ENCODE results near the gene PGLYRP1.

PGLYRP1 gene, protein sequence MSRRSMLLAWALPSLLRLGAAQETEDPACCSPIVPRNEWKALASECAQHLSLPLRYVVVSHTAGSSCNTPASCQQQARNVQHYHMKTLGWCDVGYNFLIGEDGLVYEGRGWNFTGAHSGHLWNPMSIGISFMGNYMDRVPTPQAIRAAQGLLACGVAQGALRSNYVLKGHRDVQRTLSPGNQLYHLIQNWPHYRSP

DNA sequence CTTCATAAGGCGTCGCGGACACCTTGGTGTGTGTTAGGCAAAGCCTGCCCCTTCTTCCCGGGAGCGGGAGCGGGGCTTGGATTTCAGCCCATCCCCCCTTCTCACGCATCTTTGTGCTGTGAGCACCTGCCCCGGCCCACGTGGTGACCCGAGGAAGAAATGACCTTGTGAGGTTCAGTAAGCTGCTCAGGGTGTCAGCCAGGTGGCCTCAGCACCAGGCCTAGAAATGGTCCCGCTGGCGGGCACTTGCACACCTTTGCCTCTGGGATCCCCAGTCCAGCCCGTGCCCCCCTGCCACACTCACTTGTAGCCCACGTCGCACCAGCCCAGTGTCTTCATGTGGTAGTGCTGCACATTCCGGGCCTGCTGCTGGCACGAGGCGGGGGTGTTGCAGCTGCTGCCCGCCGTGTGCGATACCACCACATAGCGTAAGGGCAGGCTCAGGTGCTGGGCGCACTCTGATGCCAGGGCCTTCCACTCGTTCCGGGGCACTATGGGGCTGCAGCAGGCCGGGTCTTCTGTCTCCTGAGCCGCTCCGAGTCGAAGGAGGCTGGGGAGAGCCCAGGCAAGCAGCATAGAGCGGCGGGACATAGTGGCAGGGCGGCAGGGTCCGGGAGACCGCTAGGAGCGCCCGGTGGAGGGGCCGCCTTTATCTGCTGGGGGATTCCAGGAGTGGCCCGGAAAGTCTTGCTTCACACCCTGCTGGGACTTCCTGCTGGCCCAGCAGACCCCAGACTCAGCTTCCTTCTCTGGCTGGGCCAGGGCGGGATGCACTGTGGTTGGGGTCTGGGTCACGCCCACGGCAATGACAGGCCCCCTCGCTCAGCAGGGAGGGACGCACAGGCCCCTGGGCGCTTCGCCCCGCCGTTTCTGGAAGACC, at the start of gene PGLYRP1:
PGLYRP1 (minus strand) TSS at position 623 of the 880 bp plus-strand sequence; CDS start at position 591, 32 bp downstream.
- DNase-seq (ENCODE audit: low read depth, low spot score), result no peak

DNA sequence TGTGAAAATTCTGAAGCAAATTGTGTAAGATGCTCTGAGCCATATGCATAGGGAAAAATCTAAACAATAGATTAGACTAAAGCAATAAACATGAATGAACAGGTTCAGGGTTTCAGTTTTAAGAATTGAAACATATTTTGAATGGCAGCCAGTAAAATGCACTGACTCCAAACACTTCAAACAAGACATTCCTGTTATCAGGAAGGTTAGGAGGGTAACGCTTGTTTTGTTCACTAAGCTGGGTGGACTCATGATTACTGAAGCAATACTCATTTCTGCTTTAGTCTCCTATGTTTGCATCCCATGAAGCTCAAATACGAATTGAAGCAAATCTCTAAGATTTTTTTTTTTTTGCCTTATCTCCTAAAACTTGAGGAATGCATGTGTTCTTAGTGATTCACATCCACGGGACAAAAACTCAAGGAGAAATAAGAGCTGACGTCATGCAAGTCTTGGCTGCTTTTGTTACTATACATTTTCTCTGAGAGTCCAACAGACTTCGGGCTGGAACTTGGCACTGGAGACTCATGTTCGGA, 47.0 kb upstream of the PGLYRP1 start:
- DNase-seq (ENCODE audit: low read depth, low spot score), result no peak

DNA sequence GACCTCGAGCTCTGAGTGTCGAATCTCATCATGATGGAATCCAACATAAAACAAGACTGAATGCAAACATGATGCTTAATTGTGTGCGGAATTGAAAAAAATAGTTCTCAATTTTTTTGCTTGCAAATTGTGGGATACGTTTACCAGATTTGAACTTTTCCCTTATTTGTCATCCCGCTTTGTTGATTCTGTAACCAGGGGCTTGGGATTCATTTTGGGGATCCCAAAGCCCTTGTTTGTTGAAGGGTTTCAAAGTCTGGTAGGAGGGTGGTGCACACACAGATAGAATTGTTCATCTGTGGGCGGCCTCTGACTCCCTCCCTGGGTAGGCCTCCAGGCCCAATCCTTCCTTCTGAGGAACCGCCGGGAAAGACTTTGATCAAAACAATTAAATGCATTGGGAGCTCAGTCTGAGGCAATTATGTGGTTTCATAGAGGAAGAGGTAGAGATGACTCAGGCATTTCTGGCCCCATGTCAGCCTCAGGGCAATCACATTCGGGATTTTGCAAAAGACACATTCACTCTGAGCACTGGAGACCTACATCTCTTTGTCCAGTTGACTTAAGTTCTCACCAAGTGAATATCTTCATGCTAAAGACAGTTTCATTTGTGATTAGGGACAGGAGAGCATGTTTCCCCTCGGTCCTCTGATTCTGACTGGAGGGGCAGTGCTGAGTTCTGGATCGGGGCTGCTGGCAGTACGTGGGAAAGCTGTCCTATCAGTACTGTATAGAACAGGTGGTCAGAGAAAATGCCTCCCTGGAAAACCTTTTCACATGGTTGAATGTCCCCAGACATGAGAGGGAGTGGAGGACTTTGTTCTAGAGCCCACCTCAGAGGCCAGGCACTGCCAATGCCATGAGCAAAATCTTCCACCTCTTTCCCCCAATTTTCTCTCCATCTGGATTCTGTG, 45.7 kb upstream of the PGLYRP1 start:
- no peak for DNase-seq (ENCODE audit: low read depth, low spot score)

DNA sequence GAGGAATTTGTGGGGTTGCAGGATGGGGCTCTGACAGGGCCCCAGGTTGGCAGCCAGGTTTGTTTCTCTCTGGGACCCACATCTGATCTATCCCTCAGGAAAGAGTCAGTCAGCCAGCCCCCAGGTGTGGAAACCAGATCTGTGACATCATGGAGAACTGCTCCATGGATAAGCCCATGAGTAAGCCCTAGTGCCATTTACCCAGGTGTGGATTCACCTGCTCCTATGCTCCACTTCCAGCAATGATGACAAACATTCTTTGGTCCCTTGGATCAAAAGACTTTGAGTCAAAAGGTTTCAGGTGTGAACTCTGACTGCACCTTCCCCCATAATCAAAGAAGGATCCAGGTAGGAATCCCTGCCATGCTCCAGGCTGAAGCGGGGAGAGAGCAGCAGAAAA, 44.8 kb upstream of the PGLYRP1 start:
- DNase-seq (ENCODE audit: low read depth, low spot score), result no peak

DNA sequence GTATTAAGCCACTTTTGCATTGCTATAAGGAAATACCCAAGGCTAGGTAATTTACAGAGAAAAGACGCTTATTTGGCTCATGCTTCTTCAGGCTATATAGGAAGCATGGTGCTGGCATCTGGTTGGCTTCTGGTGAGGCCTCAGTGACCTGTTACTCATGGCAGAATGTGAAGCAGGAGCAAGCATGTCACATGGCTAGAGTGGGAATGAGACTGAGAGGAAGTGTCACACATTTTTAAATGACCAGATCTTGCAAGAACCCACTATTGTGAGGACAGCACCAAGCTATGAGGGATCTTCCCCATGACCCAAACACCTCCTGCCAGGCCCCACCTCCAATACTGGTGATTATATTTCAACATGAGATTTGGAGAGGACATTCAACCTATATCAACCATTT, 43.6 kb upstream of the PGLYRP1 start:
- DNase-seq (ENCODE audit: low read depth, low spot score), result no peak

DNA sequence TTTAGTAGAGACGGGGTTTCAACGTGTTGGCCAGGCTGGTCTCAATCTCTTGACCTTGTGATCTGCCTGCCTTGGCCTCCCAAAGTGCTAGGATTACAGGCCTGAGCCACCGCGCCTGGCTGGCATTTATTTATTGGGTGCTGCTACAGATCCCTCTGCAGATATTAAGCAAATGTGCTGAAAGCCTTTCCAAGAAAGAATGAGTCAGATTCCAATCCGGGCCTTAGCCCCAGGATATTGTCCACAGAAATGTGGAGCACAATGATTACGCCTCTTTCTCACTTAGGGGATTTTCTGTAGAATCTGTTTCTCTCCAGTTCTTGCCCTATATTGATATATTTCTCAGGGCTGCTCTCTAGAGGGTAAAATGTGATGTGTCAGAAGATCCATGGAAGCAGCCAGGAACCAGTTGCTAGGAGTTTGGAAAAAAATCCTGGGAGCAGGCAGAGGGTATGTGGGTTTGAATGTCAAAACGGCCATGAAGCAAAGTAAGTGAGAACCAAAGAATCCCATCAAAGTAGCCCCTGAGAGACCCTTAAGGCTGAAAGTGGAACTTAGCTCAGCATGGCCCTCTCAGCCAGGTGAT, 42.7 kb upstream of the PGLYRP1 start:
- no peak for DNase-seq (ENCODE audit: low read depth, low spot score)

DNA sequence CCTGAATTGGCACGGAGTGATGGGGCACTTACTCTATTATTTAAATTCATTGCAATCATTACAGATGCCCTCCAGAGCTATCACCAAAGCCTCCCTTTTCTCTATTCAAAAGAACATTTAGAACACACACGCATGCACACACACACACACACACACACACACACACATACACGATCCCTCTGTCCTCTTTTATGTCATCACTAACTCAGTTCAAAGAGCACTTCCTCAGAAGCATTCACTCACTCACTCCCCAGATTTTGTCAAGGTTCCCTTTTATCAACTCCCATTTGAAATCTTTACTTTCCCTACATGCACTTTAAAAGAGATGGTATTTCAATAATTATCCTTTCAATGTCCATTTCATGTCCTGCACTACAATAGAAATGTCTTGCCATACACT, 40.3 kb upstream of the PGLYRP1 start:
- no peak for DNase-seq (ENCODE audit: low read depth, low spot score)

DNA sequence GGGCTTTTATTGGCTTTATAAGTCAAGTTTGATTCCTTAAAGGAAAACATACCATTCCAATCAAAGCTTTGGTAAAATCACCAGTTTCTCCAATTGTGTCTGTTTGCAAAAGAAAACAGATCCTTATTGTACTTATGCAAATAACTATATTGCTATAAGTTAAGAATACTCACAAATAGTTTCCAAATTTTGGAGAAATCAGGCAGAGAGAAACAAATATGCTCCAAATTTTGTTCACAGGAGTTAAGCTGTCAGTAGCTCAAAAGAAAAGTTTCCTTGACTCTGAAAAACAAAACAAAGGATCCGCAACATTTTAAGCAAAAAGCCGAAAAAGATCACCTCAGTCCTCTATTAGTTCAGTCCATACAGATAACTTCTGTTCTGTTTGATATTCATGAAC, 37.2 kb upstream of the PGLYRP1 start:
- DNase-seq (ENCODE audit: low read depth, low spot score), result no peak

DNA sequence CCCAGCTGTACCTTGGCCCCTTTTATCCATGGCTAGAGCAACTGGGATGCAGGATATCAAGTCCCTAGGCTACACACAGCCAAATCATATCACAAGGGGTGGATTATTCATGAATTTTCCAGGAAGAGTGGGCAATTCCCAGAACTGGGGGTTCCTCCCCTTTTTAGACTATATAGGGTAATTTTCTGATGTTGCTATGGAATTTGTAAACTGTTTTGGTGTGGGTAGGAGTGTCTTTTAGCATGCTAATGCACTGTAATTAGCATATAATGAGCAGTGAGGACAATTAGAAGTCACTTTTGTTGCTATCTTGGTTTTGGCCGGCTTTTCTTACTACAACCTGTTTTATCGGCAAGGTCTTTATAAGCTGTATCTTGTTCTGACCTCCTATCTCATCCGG, 35.9 kb upstream of the PGLYRP1 start:
- no peak for DNase-seq (ENCODE audit: low read depth, low spot score)

DNA sequence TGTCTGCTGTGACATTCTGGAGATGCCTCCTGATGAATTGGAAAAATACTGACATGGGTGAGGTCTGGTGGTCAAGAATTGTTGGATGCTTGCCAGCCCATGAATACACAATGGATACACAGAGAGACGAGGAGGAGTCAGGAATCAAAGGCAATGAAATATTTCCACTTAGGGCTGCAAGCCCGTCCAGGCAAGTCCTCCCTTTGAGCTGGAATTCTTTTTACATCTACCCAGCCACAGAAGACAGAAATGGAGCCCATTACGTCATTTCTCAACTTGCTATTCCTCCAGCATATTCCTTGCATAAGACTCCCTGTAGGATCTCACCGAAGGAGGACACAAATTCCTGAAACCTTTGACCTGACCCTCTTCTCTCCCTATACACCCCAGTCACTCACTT, 33.7 kb upstream of the PGLYRP1 start:
- no peak for DNase-seq (ENCODE audit: low read depth, low spot score)

DNA sequence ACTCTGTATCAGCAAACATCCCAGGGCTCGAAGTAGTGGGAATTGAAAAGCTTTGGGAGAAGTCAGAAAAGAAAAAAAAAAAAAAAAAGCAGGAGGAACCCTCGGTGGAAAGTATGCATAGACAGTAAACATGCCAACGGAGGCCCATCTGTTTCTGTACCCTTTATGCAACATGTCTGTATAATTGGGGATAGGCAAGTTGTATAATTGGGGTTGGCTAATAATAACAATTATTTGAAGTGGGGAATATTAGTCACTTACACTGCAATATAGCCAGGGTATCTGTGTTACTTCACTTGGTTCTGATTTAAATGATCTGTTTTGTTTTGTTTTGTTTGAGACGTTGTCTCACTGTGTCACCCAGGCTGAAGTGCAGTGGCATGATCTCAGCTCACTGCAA, 30.0 kb upstream of the PGLYRP1 start:
- no peak for DNase-seq (ENCODE audit: low read depth, low spot score)

DNA sequence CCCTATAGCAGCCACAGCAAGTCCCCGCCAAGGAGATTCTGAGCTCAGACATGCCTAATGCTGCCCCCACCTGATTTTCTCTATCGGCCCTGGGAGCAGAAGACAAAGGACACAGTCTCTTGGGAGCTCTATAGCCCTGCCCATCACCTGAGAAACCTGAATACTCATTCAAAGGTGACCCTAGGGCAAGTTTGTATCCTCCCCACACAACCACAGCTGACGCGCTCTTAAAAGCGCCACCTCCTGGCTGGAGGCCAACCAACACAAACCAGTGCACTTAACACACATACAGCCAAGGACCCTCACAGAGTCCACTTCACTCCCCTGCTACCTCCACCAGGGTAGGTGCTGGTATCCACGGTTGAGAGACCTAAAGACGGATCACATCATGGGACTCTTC, 26.7 kb upstream of the PGLYRP1 start:
- no peak for DNase-seq (ENCODE audit: low read depth, low spot score)

DNA sequence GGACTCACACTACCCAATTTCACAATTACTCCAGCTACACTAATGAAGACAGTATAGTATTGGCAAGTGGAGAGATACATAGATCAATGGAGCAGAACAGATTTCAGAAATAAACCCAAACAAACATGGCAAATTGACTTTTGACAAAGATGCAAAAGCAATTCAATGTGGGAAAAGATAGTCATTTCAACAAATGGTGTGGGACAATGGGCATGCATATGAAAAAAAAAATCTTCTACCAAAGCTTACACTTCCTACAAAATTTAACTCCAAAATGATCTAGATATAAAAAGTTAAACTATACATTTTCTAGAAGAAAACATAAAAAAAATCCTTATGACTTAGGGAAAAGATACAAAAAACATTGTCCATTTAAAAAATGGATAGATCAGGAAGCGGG, 20.7 kb upstream of the PGLYRP1 start:
- no peak for DNase-seq (ENCODE audit: low read depth, low spot score)

DNA sequence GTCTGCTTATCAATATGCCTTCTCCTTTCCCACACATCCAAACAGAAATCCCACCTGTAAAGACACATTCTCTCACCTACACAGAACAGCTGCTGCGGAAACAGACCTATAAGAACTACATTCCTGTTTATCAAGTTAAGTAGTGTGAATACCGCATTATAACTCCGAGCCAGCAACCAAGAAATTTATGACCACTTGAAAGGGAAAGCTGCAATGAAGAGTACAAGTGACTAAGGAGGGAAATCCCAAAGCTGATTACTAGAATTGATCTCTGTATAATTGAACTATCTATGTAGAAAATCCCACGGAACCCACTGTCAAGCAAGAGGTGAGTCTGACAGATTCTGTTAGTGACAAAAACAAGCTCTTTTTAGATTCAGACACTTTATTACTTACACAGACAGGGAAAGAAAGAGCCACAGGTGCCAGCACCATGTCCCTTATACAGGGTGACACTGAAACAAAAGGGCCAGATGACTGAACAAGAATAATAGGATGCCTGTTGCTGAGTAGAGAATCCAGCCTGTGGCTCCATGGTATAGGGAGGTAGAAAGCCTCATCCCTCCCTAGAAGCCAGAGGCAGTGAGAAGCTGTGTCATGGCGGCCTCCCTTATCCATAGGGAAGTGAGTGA, 19.5 kb upstream of the PGLYRP1 start:
- DNase-seq (ENCODE audit: low read depth, low spot score), result no peak

DNA sequence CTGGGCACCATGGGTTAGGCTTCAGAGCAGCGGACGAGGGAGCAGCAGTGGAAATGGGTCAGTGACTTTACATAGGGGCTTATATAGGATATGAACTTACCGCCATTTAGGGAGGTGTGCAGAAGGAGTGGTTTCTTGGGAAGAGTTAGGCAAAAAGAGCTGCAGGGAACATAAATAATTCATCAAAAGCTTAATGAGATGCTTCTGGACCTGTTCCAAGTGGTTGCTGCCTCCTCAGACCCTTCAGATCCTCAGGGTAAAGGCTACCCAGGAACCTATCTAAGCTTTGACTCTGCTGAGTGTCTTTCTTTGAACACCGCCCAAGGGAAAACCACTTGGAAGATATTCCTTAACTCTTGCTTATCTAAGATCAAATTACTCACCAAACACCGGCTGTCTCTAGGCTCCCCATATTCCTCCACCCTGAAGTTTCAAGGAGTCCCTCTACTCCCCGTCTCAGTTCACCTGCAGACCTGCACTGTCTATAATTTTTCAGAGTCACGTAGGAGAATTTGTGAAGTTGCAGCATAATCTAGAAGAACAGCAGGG, 18.2 kb upstream of the PGLYRP1 start, which contains the start of gene IGFL4:
IGFL4 (minus strand) TSS at position 51 of the 549 bp plus-strand sequence; CDS start at position 11, 40 bp downstream.
- DNase-seq (ENCODE audit: low read depth, low spot score), result no peak

DNA sequence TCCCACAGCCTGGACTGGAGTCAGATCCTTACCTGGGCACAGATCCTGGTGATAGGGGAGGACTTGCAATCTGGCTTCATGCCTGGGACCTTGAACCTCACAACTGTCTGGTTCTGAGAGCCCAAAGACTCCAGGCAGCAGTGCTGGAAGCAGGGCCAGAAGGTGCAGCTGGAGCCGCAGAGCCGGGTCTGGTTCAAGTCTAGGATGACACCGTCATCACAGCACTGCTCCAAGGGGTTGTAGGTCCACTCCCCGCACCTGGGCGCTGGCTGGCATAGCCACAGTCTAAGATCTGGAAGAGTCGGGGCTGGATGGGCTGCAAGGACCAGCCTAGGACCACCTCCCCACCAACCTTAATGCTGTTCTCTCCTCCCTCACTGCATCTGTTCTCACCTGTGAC, 17.3 kb upstream of the PGLYRP1 start:
- DNase-seq (ENCODE audit: low read depth, low spot score), result no peak

DNA sequence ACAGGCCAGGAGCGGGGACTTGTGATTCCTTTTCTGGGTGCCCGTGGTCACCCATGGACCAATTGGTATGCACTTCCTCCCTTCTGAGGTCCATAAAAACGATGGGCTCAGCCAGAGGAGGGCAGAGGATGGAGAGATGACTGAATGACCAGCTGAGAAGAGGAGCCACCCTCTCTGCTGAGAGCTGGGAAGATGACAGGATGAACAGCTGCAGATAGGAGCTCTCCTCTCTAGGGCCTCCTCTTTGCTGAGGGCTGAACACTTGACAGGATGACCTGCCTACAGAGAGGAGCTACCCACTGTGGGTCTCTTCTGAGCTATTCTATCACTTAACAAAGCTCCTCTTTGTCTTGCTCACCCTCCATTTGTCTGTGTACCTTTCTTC, 13.9 kb upstream of the PGLYRP1 start:
- no peak for DNase-seq (ENCODE audit: low read depth, low spot score)

DNA sequence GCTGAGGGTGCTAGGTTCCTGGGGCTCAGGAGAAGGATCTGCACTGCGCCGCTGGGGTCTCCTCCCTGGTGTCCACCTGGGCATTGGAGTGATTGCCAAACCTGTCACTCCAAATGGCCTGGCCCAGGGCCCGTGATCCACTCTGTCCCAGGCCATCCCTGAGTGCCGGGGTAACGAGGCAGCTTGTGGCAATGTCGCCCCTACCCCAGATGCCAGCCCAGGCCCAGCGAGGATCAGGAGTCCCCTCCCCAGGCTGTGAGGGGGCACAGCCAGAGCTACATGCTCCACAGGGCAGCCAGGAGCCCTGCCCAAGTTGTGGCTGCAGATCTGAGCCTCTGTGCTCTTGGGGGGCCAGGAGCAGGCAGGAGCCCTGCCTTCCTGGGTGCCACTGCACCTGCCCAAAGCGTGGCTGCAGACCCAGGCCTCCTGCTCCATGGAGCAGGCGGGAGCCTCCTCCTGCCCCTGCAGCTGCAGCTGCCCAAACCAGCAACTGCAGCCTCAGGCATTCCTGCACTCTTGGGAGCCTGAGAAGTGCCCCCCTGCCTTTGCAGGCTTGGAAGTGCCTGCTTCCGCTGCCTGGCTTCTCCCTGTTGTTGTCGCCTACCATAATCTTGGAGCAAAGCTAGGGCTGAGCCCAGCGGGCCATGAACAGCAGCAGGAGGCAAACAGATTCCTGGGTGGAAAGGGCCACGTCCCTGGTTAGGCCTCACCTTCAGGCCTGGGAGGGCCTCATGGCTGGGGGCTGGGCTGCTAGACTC, 13.3 kb upstream of the PGLYRP1 start:
- no peak for DNase-seq (ENCODE audit: low read depth, low spot score)

DNA sequence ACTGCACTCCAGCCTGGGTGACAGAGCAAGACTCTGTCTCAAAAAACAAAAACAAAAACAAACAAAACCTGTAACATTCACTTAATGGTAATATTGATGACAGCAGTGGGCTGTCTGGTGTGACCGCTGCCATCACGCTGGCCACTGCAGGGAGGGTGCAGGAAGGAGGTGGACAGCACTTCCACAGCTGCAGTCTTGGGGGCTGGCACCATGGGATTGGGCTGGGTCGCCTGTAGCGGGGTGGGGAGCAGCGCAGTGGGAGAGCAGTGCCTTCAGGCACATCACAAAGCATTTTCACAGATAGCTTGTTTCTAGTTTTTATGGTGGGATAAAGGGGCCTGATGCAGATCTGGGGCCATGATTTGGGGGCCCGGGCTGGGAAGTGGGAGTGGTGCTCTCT, 12.7 kb upstream of the PGLYRP1 start:
- no peak for DNase-seq (ENCODE audit: low read depth, low spot score)

DNA sequence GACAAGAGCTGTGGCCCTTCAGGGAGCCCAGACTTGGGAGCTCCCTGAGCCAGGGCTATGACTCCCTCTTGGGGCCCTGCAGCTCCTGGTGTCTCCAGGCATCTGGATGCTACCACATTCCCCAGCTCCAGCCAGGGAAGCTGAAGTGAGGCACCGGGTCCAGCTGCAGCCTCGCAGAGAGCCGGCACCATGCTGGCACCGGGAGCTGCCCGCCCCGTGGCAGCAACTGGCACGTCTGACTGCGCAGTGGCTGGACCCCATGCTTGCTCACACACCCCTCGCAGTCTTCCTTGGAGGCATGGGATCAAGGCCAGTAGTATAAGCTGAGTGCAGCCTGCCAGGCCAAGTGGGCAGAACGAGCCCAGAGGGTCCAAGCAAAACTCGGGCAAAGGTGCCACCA, 10.5 kb upstream of the PGLYRP1 start:
- DNase-seq (ENCODE audit: low read depth, low spot score), result no peak
